ENCODE measurements around the gene TRHDE. TPM values are rescaled to one million over a fixed set of nuclear protein-coding genes. Genes with fewer than 3 reads are reported as not detected.

TRHDE gene
- total and polyA plus RNA-seq, 3 experiments from 2014 or later, result not detected

DNA sequence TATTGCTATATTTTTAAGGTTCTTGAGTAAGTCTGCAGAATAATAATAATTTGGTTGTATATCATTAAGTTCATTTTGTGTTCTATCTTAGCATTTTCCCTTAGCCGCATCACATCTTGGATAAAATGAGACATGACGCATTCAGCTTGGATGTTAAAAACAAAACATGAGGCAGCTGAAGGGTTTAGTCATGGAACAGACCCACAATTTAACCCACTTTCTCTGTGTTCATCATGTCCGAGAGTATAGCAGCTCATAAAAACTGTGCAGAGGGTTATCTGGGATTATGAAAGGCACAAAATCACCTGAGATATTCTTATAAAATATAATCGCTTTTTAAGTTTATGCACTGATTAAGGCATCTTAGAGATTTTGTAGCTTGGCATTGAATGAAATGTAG is 219.3 kb downstream of the TRHDE start:
- H3K27ac Mint-ChIP-seq, result no peak overlapping the region
- H3K27me3 ChIP-seq (ENCODE audit: insufficient read depth, low read length, poor library complexity, severe bottlenecking), result no peaks in the 10 kb centered on the region
- ChIA-PET POLR2A (no interaction called here), CTCF (no interaction called here)
- H3K9me3 ChIP-seq (ENCODE audit: low read length), result no peaks in the 10 kb centered on the region
- no peaks in the 10 kb centered on the region for H3K27me3 Mint-ChIP-seq
- H3K4me3 ChIP-seq (ENCODE audit: low read length), result no peak overlapping the region
- H3K4me1 Mint-ChIP-seq, result no peaks in the 10 kb centered on the region
- no peaks in the 10 kb centered on the region for H3K36me3 Mint-ChIP-seq
- no peaks in the 10 kb centered on the region for H3K36me3 ChIP-seq (ENCODE audit: insufficient read depth, low read length)
- DNase-seq, result no peak
- no peaks in the 10 kb centered on the region for H3K4me1 ChIP-seq (ENCODE audit: insufficient read depth, low read length)
- H3K27ac ChIP-seq (ENCODE audit: low read depth, low read length), result no peak overlapping the region
- peaks cover 3 to 18% (median 7%) of the 10 kb centered on the region in 5 donors for H3K9me3 Mint-ChIP-seq
- H3K4me3 Mint-ChIP-seq, result no peak overlapping the region

- Mint-ChIP-seq H3K27me3 (no peaks in the 10 kb centered on the region), H3K4me3 (no peak overlapping the region), H3K9me3 (peaks cover 0 to 15% (median 6%) of the 10 kb centered on the region in 5 donors), H3K36me3 (no peaks in the 10 kb centered on the region), H3K27ac (no peak overlapping the region), H3K4me1 (no peaks in the 10 kb centered on the region)
- H3K9me3 ChIP-seq (ENCODE audit: low read length), result no peaks in the 10 kb centered on the region
- ChIA-PET CTCF (no interaction called here), POLR2A (no interaction called here)
- H3K36me3 ChIP-seq (ENCODE audit: insufficient read depth, low read length), result no peaks in the 10 kb centered on the region
- H3K27me3 ChIP-seq (ENCODE audit: insufficient read depth, low read length, poor library complexity, severe bottlenecking), result no peaks in the 10 kb centered on the region
- no peaks in the 10 kb centered on the region for H3K4me1 ChIP-seq (ENCODE audit: insufficient read depth, low read length)
- no peak for DNase-seq
- no peak overlapping the region for H3K27ac ChIP-seq (ENCODE audit: low read depth, low read length)
- no peak overlapping the region for H3K4me3 ChIP-seq (ENCODE audit: low read length)
Observed at GRCh38 chr12:72493407-72493806, 221.2 kb downstream of the TRHDE start.

GRCh38 chr12:72498354-72498753 is 226.2 kb downstream of the TRHDE start:
- Histone ChIP-seq H3K4me3 (ENCODE audit: low read length) (no peak overlapping the region), H3K9me3 (ENCODE audit: low read length) (no peaks in the 10 kb centered on the region), H3K4me1 (ENCODE audit: insufficient read depth, low read length) (no peaks in the 10 kb centered on the region), H3K27me3 (ENCODE audit: insufficient read depth, low read length, poor library complexity, severe bottlenecking) (no peaks in the 10 kb centered on the region), H3K27ac (ENCODE audit: low read depth, low read length) (no peak overlapping the region), H3K36me3 (ENCODE audit: insufficient read depth, low read length) (no peaks in the 10 kb centered on the region)
- peaks cover 1 to 17% (median 9%) of the 10 kb centered on the region in 5 donors for H3K9me3 Mint-ChIP-seq
- no peaks in the 10 kb centered on the region for H3K4me1 Mint-ChIP-seq
- CTCF ChIA-PET, result no interaction called here
- DNase-seq, result no peak
- no peak overlapping the region for H3K27ac Mint-ChIP-seq
- no peak overlapping the region for H3K4me3 Mint-ChIP-seq
- H3K27me3 Mint-ChIP-seq, result no peaks in the 10 kb centered on the region
- POLR2A ChIA-PET, result no interaction called here
- no peaks in the 10 kb centered on the region for H3K36me3 Mint-ChIP-seq

GRCh38 chr12:72499244-72499643 is 227.1 kb downstream of the TRHDE start:
- DNase-seq, result no peak
- Mint-ChIP-seq H3K9me3 (peaks cover 1 to 17% (median 8%) of the 10 kb centered on the region in 5 donors), H3K27me3 (no peaks in the 10 kb centered on the region), H3K36me3 (no peaks in the 10 kb centered on the region), H3K27ac (no peak overlapping the region), H3K4me1 (no peaks in the 10 kb centered on the region), H3K4me3 (no peak overlapping the region)
- H3K27me3 ChIP-seq (ENCODE audit: insufficient read depth, low read length, poor library complexity, severe bottlenecking), result no peaks in the 10 kb centered on the region
- CTCF ChIA-PET, result no interaction called here
- no peaks in the 10 kb centered on the region for H3K4me1 ChIP-seq (ENCODE audit: insufficient read depth, low read length)
- H3K27ac ChIP-seq (ENCODE audit: low read depth, low read length), result no peak overlapping the region
- H3K36me3 ChIP-seq (ENCODE audit: insufficient read depth, low read length), result no peaks in the 10 kb centered on the region
- no peaks in the 10 kb centered on the region for H3K9me3 ChIP-seq (ENCODE audit: low read length)
- no peak overlapping the region for H3K4me3 ChIP-seq (ENCODE audit: low read length)
- POLR2A ChIA-PET, result no interaction called here

DNA sequence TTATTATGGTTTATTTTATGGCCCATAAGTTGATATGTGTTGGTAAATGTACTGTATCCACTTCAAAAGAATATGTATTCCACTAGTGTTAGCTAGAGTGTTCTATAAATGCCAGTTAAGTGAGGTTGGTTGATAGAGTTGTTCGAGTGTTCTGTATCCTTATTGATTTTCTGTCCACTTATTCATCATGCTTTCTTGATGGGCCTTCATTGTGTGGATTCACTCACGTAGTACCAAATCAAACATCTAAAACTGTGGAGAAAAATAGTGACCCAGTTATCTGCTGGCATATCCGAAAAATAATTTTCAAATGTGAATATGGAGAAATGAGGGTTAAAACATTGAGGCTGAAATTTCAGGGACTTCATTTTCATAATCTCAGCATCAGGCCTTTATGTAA is 230.4 kb downstream of the TRHDE start:
- no peaks in the 10 kb centered on the region for H3K36me3 ChIP-seq (ENCODE audit: insufficient read depth, low read length)
- no peak overlapping the region for H3K27ac ChIP-seq (ENCODE audit: low read depth, low read length)
- Mint-ChIP-seq H3K4me1 (no peaks in the 10 kb centered on the region), H3K9me3 (peaks cover 4 to 11% (median 8%) of the 10 kb centered on the region in 5 donors), H3K4me3 (no peak overlapping the region), H3K27me3 (no peaks in the 10 kb centered on the region), H3K27ac (no peak overlapping the region), H3K36me3 (peaks cover 0 to 3% (median 0%) of the 10 kb centered on the region in 3 donors)
- no peaks in the 10 kb centered on the region for H3K27me3 ChIP-seq (ENCODE audit: insufficient read depth, low read length, poor library complexity, severe bottlenecking)
- no peaks in the 10 kb centered on the region for H3K9me3 ChIP-seq (ENCODE audit: low read length)
- no peak for DNase-seq
- CTCF ChIA-PET, result no interaction called here
- POLR2A ChIA-PET, result no interaction called here
- H3K4me3 ChIP-seq (ENCODE audit: low read length), result no peak overlapping the region
- no peaks in the 10 kb centered on the region for H3K4me1 ChIP-seq (ENCODE audit: insufficient read depth, low read length)

GRCh38 chr12:72505227-72505626 is 233.1 kb downstream of the TRHDE start:
- Mint-ChIP-seq H3K36me3 (peaks cover 0 to 3% (median 0%) of the 10 kb centered on the region in 3 donors), H3K27me3 (no peaks in the 10 kb centered on the region), H3K27ac (no peak overlapping the region), H3K4me3 (no peak overlapping the region), H3K4me1 (no peaks in the 10 kb centered on the region), H3K9me3 (peaks cover 5 to 14% (median 9%) of the 10 kb centered on the region in 5 donors)
- ChIA-PET CTCF (no interaction called here), POLR2A (no interaction called here)
- no peak overlapping the region for H3K4me3 ChIP-seq (ENCODE audit: low read length)
- no peaks in the 10 kb centered on the region for H3K36me3 ChIP-seq (ENCODE audit: insufficient read depth, low read length)
- no peaks in the 10 kb centered on the region for H3K9me3 ChIP-seq (ENCODE audit: low read length)
- no peaks in the 10 kb centered on the region for H3K4me1 ChIP-seq (ENCODE audit: insufficient read depth, low read length)
- no peak overlapping the region for H3K27ac ChIP-seq (ENCODE audit: low read depth, low read length)
- DNase-seq, result no peak
- no peaks in the 10 kb centered on the region for H3K27me3 ChIP-seq (ENCODE audit: insufficient read depth, low read length, poor library complexity, severe bottlenecking)

GRCh38 chr12:72509891-72510290 is 237.7 kb downstream of the TRHDE start:
- Histone ChIP-seq H3K36me3 (ENCODE audit: insufficient read depth, low read length) (no peaks in the 10 kb centered on the region), H3K4me3 (ENCODE audit: low read length) (no peak overlapping the region), H3K27me3 (ENCODE audit: insufficient read depth, low read length, poor library complexity, severe bottlenecking) (no peaks in the 10 kb centered on the region), H3K27ac (ENCODE audit: low read depth, low read length) (no peak overlapping the region), H3K4me1 (ENCODE audit: insufficient read depth, low read length) (no peaks in the 10 kb centered on the region), H3K9me3 (ENCODE audit: low read length) (no peaks in the 10 kb centered on the region)
- Mint-ChIP-seq H3K4me1 (no peaks in the 10 kb centered on the region), H3K27ac (no peak overlapping the region), H3K27me3 (no peaks in the 10 kb centered on the region), H3K4me3 (no peak overlapping the region), H3K36me3 (peaks cover 0 to 3% (median 0%) of the 10 kb centered on the region in 3 donors), H3K9me3 (peaks cover 2 to 14% (median 5%) of the 10 kb centered on the region in 5 donors)
- no peak for DNase-seq
- POLR2A ChIA-PET, result no interaction called here
- CTCF ChIA-PET, result no interaction called here

DNA sequence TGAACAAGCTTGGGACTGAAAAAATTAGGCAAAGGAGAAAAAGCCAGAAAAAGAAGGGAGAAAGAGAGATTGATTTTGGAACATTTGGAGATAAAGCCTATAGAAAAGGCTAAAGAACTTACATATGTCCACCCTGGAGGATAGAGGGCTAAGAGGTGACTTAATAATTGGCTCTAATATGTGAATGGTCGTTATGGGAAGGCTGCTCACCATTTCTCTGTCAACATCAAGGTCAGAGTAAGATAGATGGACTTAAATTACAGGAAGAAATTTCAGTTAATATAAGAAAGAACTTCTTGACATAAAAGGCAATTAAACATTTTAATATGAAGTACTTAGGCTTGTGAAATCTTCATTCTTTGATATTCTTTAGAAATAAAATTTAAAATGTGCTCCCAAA is 238.6 kb downstream of the TRHDE start:
- Mint-ChIP-seq H3K9me3 (peaks cover under 1 to 14% (median 5%) of the 10 kb centered on the region in 5 donors), H3K27me3 (no peaks in the 10 kb centered on the region), H3K27ac (no peak overlapping the region), H3K36me3 (peaks cover 0 to 3% (median 0%) of the 10 kb centered on the region in 3 donors), H3K4me1 (no peaks in the 10 kb centered on the region), H3K4me3 (no peak overlapping the region)
- H3K27ac ChIP-seq (ENCODE audit: low read depth, low read length), result no peak overlapping the region
- no peaks in the 10 kb centered on the region for H3K27me3 ChIP-seq (ENCODE audit: insufficient read depth, low read length, poor library complexity, severe bottlenecking)
- POLR2A ChIA-PET, result no interaction called here
- no peaks in the 10 kb centered on the region for H3K36me3 ChIP-seq (ENCODE audit: insufficient read depth, low read length)
- CTCF ChIA-PET, result no interaction called here
- no peaks in the 10 kb centered on the region for H3K4me1 ChIP-seq (ENCODE audit: insufficient read depth, low read length)
- H3K4me3 ChIP-seq (ENCODE audit: low read length), result no peak overlapping the region
- no peak for DNase-seq
- H3K9me3 ChIP-seq (ENCODE audit: low read length), result no peaks in the 10 kb centered on the region

DNA sequence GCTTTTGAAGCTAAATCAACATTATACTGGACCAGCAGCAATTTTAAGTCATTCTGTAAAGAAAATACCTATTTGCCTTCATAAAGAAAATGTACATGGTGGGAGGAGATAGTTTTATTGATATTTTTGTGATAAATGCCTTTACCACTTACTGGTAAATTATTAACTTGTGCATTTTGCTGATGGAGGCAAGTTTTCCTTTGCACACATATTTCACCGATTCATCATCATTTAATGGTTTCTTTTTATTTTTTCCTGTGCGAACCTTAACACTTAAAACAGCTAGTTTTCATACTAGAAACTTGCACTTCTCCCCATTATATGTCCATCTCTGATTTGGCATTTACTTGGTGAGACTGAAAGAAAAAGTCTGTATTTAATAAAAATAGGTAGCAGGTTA is 239.3 kb downstream of the TRHDE start:
- H3K27ac Mint-ChIP-seq, result no peak overlapping the region
- H3K36me3 Mint-ChIP-seq, result peaks cover 0 to 3% (median 0%) of the 10 kb centered on the region in 3 donors
- H3K4me1 Mint-ChIP-seq, result no peaks in the 10 kb centered on the region
- POLR2A ChIA-PET, result no interaction called here
- H3K9me3 Mint-ChIP-seq, result peaks cover 0 to 14% (median 5%) of the 10 kb centered on the region in 5 donors
- Histone ChIP-seq H3K27me3 (ENCODE audit: insufficient read depth, low read length, poor library complexity, severe bottlenecking) (no peaks in the 10 kb centered on the region), H3K27ac (ENCODE audit: low read depth, low read length) (no peak overlapping the region), H3K36me3 (ENCODE audit: insufficient read depth, low read length) (no peaks in the 10 kb centered on the region), H3K9me3 (ENCODE audit: low read length) (no peaks in the 10 kb centered on the region), H3K4me1 (ENCODE audit: insufficient read depth, low read length) (no peaks in the 10 kb centered on the region), H3K4me3 (ENCODE audit: low read length) (no peak overlapping the region)
- CTCF ChIA-PET, result no interaction called here
- H3K27me3 Mint-ChIP-seq, result no peaks in the 10 kb centered on the region
- no peak overlapping the region for H3K4me3 Mint-ChIP-seq
- DNase-seq, result no peak
